CD4-positive, alpha-beta T cell treated with Interleukin-2 at 100 ng/mL for 4 hours (primary cell): ENCODE results near the gene SMIM12.
A peak's percentile ranks its signal among the peaks of the same experiment; 100 is the strongest.

ENCODE experiments used
- DNase-seq: peaks from one replicate; pipeline ENCODE4 v3.0.0-alpha.2; 2020; ENCODE audit warnings: low spot score

The SMIM12 gene

GRCh38 chr1:34872133-34872503, 12.6 kb upstream of the SMIM12 start:
- DNase-seq = no peak

GRCh38 chr1:34871443-34872132, 12.0 kb upstream of the SMIM12 start:
- DNase-seq = no peak

GRCh38 chr1:34870395-34870794, 10.8 kb upstream of the SMIM12 start:
- no peak for DNase-seq

- no peak for DNase-seq
Observed at GRCh38 chr1:34869760-34870159, 10.2 kb upstream of the SMIM12 start.

GRCh38 chr1:34868230-34869049, 8.9 kb upstream of the SMIM12 start:
- no peak for DNase-seq

GRCh38 chr1:34867415-34867814, 7.9 kb upstream of the SMIM12 start:
- no peak for DNase-seq

GRCh38 chr1:34866762-34867109, 7.2 kb upstream of the SMIM12 start:
- DNase-seq = no peak

GRCh38 chr1:34865981-34866761, 6.6 kb upstream of the SMIM12 start:
- DNase-seq = peak; percentile 94

GRCh38 chr1:34865573-34865972, 6.0 kb upstream of the SMIM12 start:
- no peak for DNase-seq

GRCh38 chr1:34864759-34865158, 5.2 kb upstream of the SMIM12 start:
- DNase-seq = no peak

GRCh38 chr1:34863501-34863900, 4.0 kb upstream of the SMIM12 start:
- peak; percentile 30 for DNase-seq

GRCh38 chr1:34858901-34859445, 576 bp downstream of the SMIM12 start:
- DNase-seq = peak; percentile 47

GRCh38 chr1:34856697-34857096, 2.9 kb downstream of the SMIM12 start:
- no peak for DNase-seq

- peak; percentile 92 for DNase-seq
Observed at GRCh38 chr1:34852677-34853217, 6.8 kb downstream of the SMIM12 start.

GRCh38 chr1:34851431-34852105, 8.0 kb downstream of the SMIM12 start:
- no peak for DNase-seq

GRCh38 chr1:34850382-34850781, 9.2 kb downstream of the SMIM12 start:
- no peak for DNase-seq

- no peak for DNase-seq
Observed at GRCh38 chr1:34847094-34847493, 12.5 kb downstream of the SMIM12 start.

GRCh38 chr1:34846265-34846664, 13.3 kb downstream of the SMIM12 start:
- no peak for DNase-seq

GRCh38 chr1:34845131-34845901, 14.2 kb downstream of the SMIM12 start:
- no peak for DNase-seq

- DNase-seq = no peak
Observed at GRCh38 chr1:34844252-34844634, 15.3 kb downstream of the SMIM12 start.
